Measurements from ENCODE around the gene SCN5A. TPM values are rescaled to one million over a fixed set of nuclear protein-coding genes. Genes with fewer than 3 reads are reported as not detected.

The SCN5A gene
- total and polyA plus RNA-seq, 5 donors from 2014 or later, result not detected

GRCh38 chr3:38542401-38543298 is 106.8 kb downstream of the SCN5A start:
- ATAC-seq (ENCODE audit: low read depth in 2 of 2) (no peak), DNase-seq (no peak)
- no peaks in the 10 kb centered on the region for H3K4me1 Mint-ChIP-seq
- H3K27me3 ChIP-seq (ENCODE audit: control insufficient read depth, insufficient read depth, low read length), result no peaks in the 10 kb centered on the region
- no peak overlapping the region for H3K4me3 ChIP-seq (ENCODE audit: low read depth, low read length)
- H3K36me3 ChIP-seq (ENCODE audit: control insufficient read depth, insufficient read depth, low read length), result no peaks in the 10 kb centered on the region
- no peaks in the 10 kb centered on the region for H3K9me3 ChIP-seq (ENCODE audit: control insufficient read depth in 2 of 2, low read length in 2 of 2)
- H3K27ac Mint-ChIP-seq, result no peak overlapping the region
- peaks cover 10% of the 10 kb centered on the region for H3K36me3 Mint-ChIP-seq
- H3K4me3 Mint-ChIP-seq, result no peak overlapping the region
- peaks cover 0 to 1% (median 0%) of the 10 kb centered on the region in 7 donors for H3K9me3 Mint-ChIP-seq
- no peaks in the 10 kb centered on the region for H3K4me1 ChIP-seq (ENCODE audit: control insufficient read depth, insufficient read depth, low read length, poor library complexity, severe bottlenecking)
- peaks cover 3% of the 10 kb centered on the region for H3K27me3 Mint-ChIP-seq
- no peak overlapping the region for H3K27ac ChIP-seq (ENCODE audit: insufficient read depth, low read length, poor library complexity, severe bottlenecking)

GRCh38 chr3:38541806-38542205 is 107.7 kb downstream of the SCN5A start:
- Mint-ChIP-seq H3K36me3 (peaks cover 10% of the 10 kb centered on the region), H3K4me3 (no peak overlapping the region), H3K27ac (no peak overlapping the region), H3K4me1 (no peaks in the 10 kb centered on the region), H3K27me3 (no peaks in the 10 kb centered on the region), H3K9me3 (peaks cover 0 to 1% (median 0%) of the 10 kb centered on the region in 7 donors)
- Histone ChIP-seq H3K9me3 (ENCODE audit: control insufficient read depth in 2 of 2, low read length in 2 of 2) (no peaks in the 10 kb centered on the region), H3K27ac (ENCODE audit: insufficient read depth, low read length, poor library complexity, severe bottlenecking) (no peak overlapping the region), H3K36me3 (ENCODE audit: control insufficient read depth, insufficient read depth, low read length) (peaks cover 3% of the 10 kb centered on the region), H3K4me3 (ENCODE audit: low read depth, low read length) (no peak overlapping the region), H3K27me3 (ENCODE audit: control insufficient read depth, insufficient read depth, low read length) (no peaks in the 10 kb centered on the region), H3K4me1 (ENCODE audit: control insufficient read depth, insufficient read depth, low read length, poor library complexity, severe bottlenecking) (no peaks in the 10 kb centered on the region)
- ATAC-seq (ENCODE audit: low read depth in 2 of 2), result no peak
- no peak for DNase-seq

- no peak overlapping the region for H3K27ac Mint-ChIP-seq
These were observed 110.6 kb downstream of the SCN5A start for GRCh38 chr3:38538773-38539353.

GRCh38 chr3:38536671-38537070 is 112.8 kb downstream of the SCN5A start:
- H3K36me3 Mint-ChIP-seq, result peaks cover 22% of the 10 kb centered on the region
- H3K27me3 ChIP-seq (ENCODE audit: control insufficient read depth, insufficient read depth, low read length), result no peaks in the 10 kb centered on the region
- H3K4me3 Mint-ChIP-seq, result no peak overlapping the region
- peaks cover 0 to 2% (median under 1%) of the 10 kb centered on the region in 4 donors for H3K4me1 Mint-ChIP-seq
- H3K4me3 ChIP-seq (ENCODE audit: low read depth, low read length), result no peak overlapping the region
- ATAC-seq (ENCODE audit: low read depth in 2 of 2), result no peak
- no peaks in the 10 kb centered on the region for H3K27me3 Mint-ChIP-seq
- H3K9me3 ChIP-seq (ENCODE audit: control insufficient read depth in 2 of 2, low read length in 2 of 2), result no peaks in the 10 kb centered on the region
- H3K27ac Mint-ChIP-seq, result no peak overlapping the region
- peaks cover 3% of the 10 kb centered on the region for H3K36me3 ChIP-seq (ENCODE audit: control insufficient read depth, insufficient read depth, low read length)
- DNase-seq, result no peak
- H3K9me3 Mint-ChIP-seq, result no peaks in the 10 kb centered on the region
- no peak overlapping the region for H3K27ac ChIP-seq (ENCODE audit: insufficient read depth, low read length, poor library complexity, severe bottlenecking)
- no peaks in the 10 kb centered on the region for H3K4me1 ChIP-seq (ENCODE audit: control insufficient read depth, insufficient read depth, low read length, poor library complexity, severe bottlenecking)

More at GRCh38 chr3:38538773-38539353, 110.6 kb downstream of the SCN5A start:
- Mint-ChIP-seq H3K9me3 (no peaks in the 10 kb centered on the region), H3K4me3 (no peak overlapping the region), H3K36me3 (peaks cover 19% of the 10 kb centered on the region), H3K4me1 (no peaks in the 10 kb centered on the region), H3K27me3 (no peaks in the 10 kb centered on the region)
- Histone ChIP-seq H3K4me1 (ENCODE audit: control insufficient read depth, insufficient read depth, low read length, poor library complexity, severe bottlenecking) (no peaks in the 10 kb centered on the region), H3K27ac (ENCODE audit: insufficient read depth, low read length, poor library complexity, severe bottlenecking) (no peak overlapping the region), H3K9me3 (ENCODE audit: control insufficient read depth in 2 of 2, low read length in 2 of 2) (no peaks in the 10 kb centered on the region), H3K4me3 (ENCODE audit: low read depth, low read length) (no peak overlapping the region), H3K27me3 (ENCODE audit: control insufficient read depth, insufficient read depth, low read length) (no peaks in the 10 kb centered on the region), H3K36me3 (ENCODE audit: control insufficient read depth, insufficient read depth, low read length) (peaks cover 3% of the 10 kb centered on the region)
- ATAC-seq (ENCODE audit: low read depth in 2 of 2), result no peak
- DNase-seq, result no peak

- Histone ChIP-seq H3K36me3 (ENCODE audit: control insufficient read depth, insufficient read depth, low read length) (peaks cover 3% of the 10 kb centered on the region), H3K9me3 (ENCODE audit: control insufficient read depth in 2 of 2, low read length in 2 of 2) (no peaks in the 10 kb centered on the region), H3K27ac (ENCODE audit: insufficient read depth, low read length, poor library complexity, severe bottlenecking) (no peak overlapping the region), H3K4me3 (ENCODE audit: low read depth, low read length) (no peak overlapping the region), H3K4me1 (ENCODE audit: control insufficient read depth, insufficient read depth, low read length, poor library complexity, severe bottlenecking) (no peaks in the 10 kb centered on the region), H3K27me3 (ENCODE audit: control insufficient read depth, insufficient read depth, low read length) (no peaks in the 10 kb centered on the region)
- DNase-seq (no peak), ATAC-seq (ENCODE audit: low read depth in 2 of 2) (no peak)
- no peaks in the 10 kb centered on the region for H3K9me3 Mint-ChIP-seq
- no peaks in the 10 kb centered on the region for H3K27me3 Mint-ChIP-seq
- H3K4me3 Mint-ChIP-seq, result no peak overlapping the region
- peak overlapping the region in 1 of 3 donors; percentile 52 for H3K27ac Mint-ChIP-seq
- peaks cover 27% of the 10 kb centered on the region for H3K36me3 Mint-ChIP-seq
- H3K4me1 Mint-ChIP-seq, result peaks cover 0 to 5% (median 1%) of the 10 kb centered on the region in 4 donors
These were observed 114.9 kb downstream of the SCN5A start for GRCh38 chr3:38534604-38535003.

- H3K27ac Mint-ChIP-seq, result peak overlapping the region in 2 of 3 donors; percentile 26 to 52
- Histone ChIP-seq H3K9me3 (ENCODE audit: control insufficient read depth in 2 of 2, low read length in 2 of 2) (no peaks in the 10 kb centered on the region), H3K4me1 (ENCODE audit: control insufficient read depth, insufficient read depth, low read length, poor library complexity, severe bottlenecking) (no peaks in the 10 kb centered on the region), H3K27ac (ENCODE audit: insufficient read depth, low read length, poor library complexity, severe bottlenecking) (no peak overlapping the region), H3K36me3 (ENCODE audit: control insufficient read depth, insufficient read depth, low read length) (peaks cover 3% of the 10 kb centered on the region), H3K4me3 (ENCODE audit: low read depth, low read length) (no peak overlapping the region), H3K27me3 (ENCODE audit: control insufficient read depth, insufficient read depth, low read length) (no peaks in the 10 kb centered on the region)
- H3K9me3 Mint-ChIP-seq, result no peaks in the 10 kb centered on the region
- no peaks in the 10 kb centered on the region for H3K27me3 Mint-ChIP-seq
- no peak overlapping the region for H3K4me3 Mint-ChIP-seq
- peaks cover 0 to 5% (median 1%) of the 10 kb centered on the region in 4 donors for H3K4me1 Mint-ChIP-seq
- H3K36me3 Mint-ChIP-seq, result peaks cover 27% of the 10 kb centered on the region
- no peak for ATAC-seq (ENCODE audit: low read depth in 2 of 2)
- DNase-seq, result no peak
These were observed 115.3 kb downstream of the SCN5A start for GRCh38 chr3:38534180-38534579.

- H3K27me3 Mint-ChIP-seq, result no peaks in the 10 kb centered on the region
- no peaks in the 10 kb centered on the region for H3K9me3 Mint-ChIP-seq
- Histone ChIP-seq H3K36me3 (ENCODE audit: control insufficient read depth, insufficient read depth, low read length) (peaks cover 3% of the 10 kb centered on the region), H3K4me1 (ENCODE audit: control insufficient read depth, insufficient read depth, low read length, poor library complexity, severe bottlenecking) (no peaks in the 10 kb centered on the region), H3K27ac (ENCODE audit: insufficient read depth, low read length, poor library complexity, severe bottlenecking) (no peak overlapping the region), H3K9me3 (ENCODE audit: control insufficient read depth in 2 of 2, low read length in 2 of 2) (no peaks in the 10 kb centered on the region), H3K4me3 (ENCODE audit: low read depth, low read length) (no peak overlapping the region), H3K27me3 (ENCODE audit: control insufficient read depth, insufficient read depth, low read length) (no peaks in the 10 kb centered on the region)
- ATAC-seq (ENCODE audit: low read depth in 2 of 2) (no peak), DNase-seq (no peak)
- H3K4me1 Mint-ChIP-seq, result peaks cover 0 to 5% (median 1%) of the 10 kb centered on the region in 4 donors
- H3K27ac Mint-ChIP-seq, result peak overlapping the region in 1 of 3 donors; percentile 52
- peaks cover 27% of the 10 kb centered on the region for H3K36me3 Mint-ChIP-seq
- H3K4me3 Mint-ChIP-seq, result no peak overlapping the region
These were observed 116.1 kb downstream of the SCN5A start for GRCh38 chr3:38533285-38533976.
